Muscle layer of colon (tissue), 2 donors: ENCODE results near the gene QRICH2.

ENCODE experiments used
- H3K27ac ChIP-seq: one replicate; pipeline ENCODE4 v1.7.0; 2013; ENCODE audit warnings: low read depth, mild to moderate bottlenecking, low read length, moderate library complexity
- H3K27me3 ChIP-seq, 2 donors: one replicate each; pipeline ENCODE4 v1.7.0; 2013; ENCODE audit warnings: low read length in 2 of 2, mild to moderate bottlenecking in 2 of 2; ENCODE audit not compliant: insufficient read depth in 2 of 2, control insufficient read depth in 1 of 2
- H3K36me3 ChIP-seq: one replicate; pipeline ENCODE4 v1.7.0; 2013; ENCODE audit warnings: mild to moderate bottlenecking, low read length; ENCODE audit not compliant: insufficient read depth
- H3K4me1 ChIP-seq: one replicate; pipeline ENCODE4 v1.7.0; 2013; ENCODE audit warnings: mild to moderate bottlenecking, low read length; ENCODE audit not compliant: insufficient read depth
- H3K4me3 ChIP-seq, 2 donors: one replicate each; pipeline ENCODE4 v1.7.0; 2013; ENCODE audit warnings: low read length in 2 of 2, low read depth in 1 of 2, mild to moderate bottlenecking in 1 of 2, moderate library complexity in 1 of 2
- H3K9ac ChIP-seq: one replicate; pipeline ENCODE4 v1.7.0; 2013; ENCODE audit warnings: low read length
- H3K9me3 ChIP-seq: one replicate; pipeline ENCODE4 v1.7.0; 2013; ENCODE audit warnings: mild to moderate bottlenecking, low read length
- donor health status: abdominal sarcoma.
- donor health status: Adenocarcinoma of cecum.

The QRICH2 gene

GRCh38 chr17:76345377-76345974, 37.4 kb upstream of the QRICH2 start:
- Histone ChIP-seq H3K9ac (no peak overlapping the region), H3K9me3 (no peaks in the 10 kb centered on the region), H3K4me3 (no peak overlapping the region), H3K36me3 (peaks cover 19% of the 10 kb centered on the region), H3K4me1 (no peaks in the 10 kb centered on the region), H3K27me3 (no peaks in the 10 kb centered on the region), H3K27ac (no peak overlapping the region)

- no peak overlapping the region for H3K9ac ChIP-seq
- H3K4me1 ChIP-seq, result no peaks in the 10 kb centered on the region
- H3K4me3 ChIP-seq, result no peak overlapping the region
- H3K36me3 ChIP-seq, result peaks cover 19% of the 10 kb centered on the region
- H3K27ac ChIP-seq, result no peak overlapping the region
- no peaks in the 10 kb centered on the region for H3K27me3 ChIP-seq
- H3K9me3 ChIP-seq, result no peaks in the 10 kb centered on the region
These were observed 35.0 kb upstream of the QRICH2 start for GRCh38 chr17:76343106-76343505.

- Histone ChIP-seq H3K36me3 (peaks cover 15% of the 10 kb centered on the region), H3K9me3 (no peaks in the 10 kb centered on the region), H3K27me3 (no peaks in the 10 kb centered on the region), H3K9ac (no peak overlapping the region), H3K4me3 (no peak overlapping the region), H3K27ac (no peak overlapping the region), H3K4me1 (no peaks in the 10 kb centered on the region)
These were observed 33.2 kb upstream of the QRICH2 start for GRCh38 chr17:76341301-76341700.

- Histone ChIP-seq H3K27ac (no peak overlapping the region), H3K9me3 (no peaks in the 10 kb centered on the region)
These were observed 29.3 kb upstream of the QRICH2 start for GRCh38 chr17:76337413-76337777.

GRCh38 chr17:76336756-76337412, 28.8 kb upstream of the QRICH2 start:
- H3K27ac ChIP-seq, result no peak overlapping the region
- H3K4me3 ChIP-seq, result no peak overlapping the region
- H3K9me3 ChIP-seq, result no peaks in the 10 kb centered on the region
- no peaks in the 10 kb centered on the region for H3K4me1 ChIP-seq
- no peak overlapping the region for H3K9ac ChIP-seq
- H3K27me3 ChIP-seq, result no peaks in the 10 kb centered on the region
- H3K36me3 ChIP-seq, result no peaks in the 10 kb centered on the region

More at GRCh38 chr17:76337413-76337777, 29.3 kb upstream of the QRICH2 start:
- Histone ChIP-seq H3K4me3 (no peak overlapping the region), H3K27me3 (no peaks in the 10 kb centered on the region), H3K36me3 (no peaks in the 10 kb centered on the region), H3K4me1 (no peaks in the 10 kb centered on the region), H3K9ac (no peak overlapping the region)

- Histone ChIP-seq H3K4me3 (no peak overlapping the region), H3K4me1 (no peaks in the 10 kb centered on the region), H3K9ac (no peak overlapping the region), H3K27ac (no peak overlapping the region), H3K9me3 (no peaks in the 10 kb centered on the region), H3K27me3 (no peaks in the 10 kb centered on the region), H3K36me3 (no peaks in the 10 kb centered on the region)
These were observed 27.8 kb upstream of the QRICH2 start for GRCh38 chr17:76335716-76336381.

DNA sequence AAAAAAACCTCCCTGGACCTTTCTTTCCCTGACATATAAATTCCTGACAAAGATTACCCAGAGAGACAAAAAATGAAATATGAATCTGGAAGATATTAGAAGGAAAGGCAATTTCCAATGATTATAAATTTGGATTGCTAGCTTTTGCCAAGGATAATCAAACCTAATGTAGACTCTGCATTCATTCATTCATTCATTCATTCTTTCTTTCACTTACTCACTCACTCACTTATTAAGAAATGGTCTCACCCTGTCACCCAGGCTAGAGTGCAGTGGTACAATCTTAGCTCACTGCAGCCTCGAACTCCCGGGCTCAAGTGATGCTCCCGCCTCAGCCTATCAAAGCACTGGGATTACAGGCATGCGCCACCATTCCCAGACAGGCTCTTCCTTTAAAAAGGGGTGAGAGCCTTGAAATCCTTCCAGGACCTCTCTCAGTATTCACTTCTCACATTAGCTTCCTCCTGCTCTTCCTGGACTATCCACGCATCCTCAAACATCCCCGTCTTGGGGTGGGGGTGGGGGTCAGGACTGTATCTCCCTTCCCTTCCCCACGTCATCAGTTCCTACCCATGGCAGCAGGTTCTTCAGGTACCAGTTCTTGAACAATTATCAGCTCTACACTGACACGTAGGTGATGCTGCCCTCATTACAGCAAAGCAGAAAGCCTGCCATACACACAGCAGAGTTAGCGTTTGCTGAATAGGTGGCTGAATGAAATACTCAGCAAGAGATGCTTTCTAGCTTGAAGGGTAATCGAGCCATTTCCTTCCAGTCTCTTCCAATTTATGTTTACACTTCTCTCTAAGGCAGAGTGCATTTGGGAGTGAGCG, 25.8 kb upstream of the QRICH2 start:
- Histone ChIP-seq H3K36me3 (peaks cover 15% of the 10 kb centered on the region), H3K9ac (no peak overlapping the region), H3K27ac (no peak overlapping the region), H3K27me3 (no peaks in the 10 kb centered on the region), H3K9me3 (no peaks in the 10 kb centered on the region), H3K4me3 (no peak overlapping the region), H3K4me1 (no peaks in the 10 kb centered on the region)

DNA sequence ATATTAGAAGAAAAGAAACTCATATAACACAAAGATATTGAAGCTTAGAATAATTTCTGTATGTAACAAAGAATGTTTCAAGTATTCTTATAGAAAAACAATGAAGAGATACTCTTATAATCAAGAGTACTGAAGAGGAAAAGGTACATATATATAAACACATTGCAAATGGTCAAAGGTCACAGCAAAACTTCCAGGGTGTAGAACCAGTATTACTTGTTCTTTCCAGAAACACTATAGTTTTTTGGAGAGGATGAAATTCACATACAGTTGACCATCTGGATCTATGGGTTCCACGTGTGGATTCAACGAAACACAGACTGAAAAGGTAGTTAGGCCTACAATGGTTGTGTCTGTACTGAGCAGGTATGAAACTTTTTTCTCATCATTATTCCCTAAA, 23.0 kb upstream of the QRICH2 start:
- Histone ChIP-seq H3K27me3 (no peaks in the 10 kb centered on the region), H3K9ac (no peak overlapping the region), H3K4me1 (no peaks in the 10 kb centered on the region), H3K27ac (no peak overlapping the region), H3K4me3 (no peak overlapping the region), H3K36me3 (peaks cover 22% of the 10 kb centered on the region), H3K9me3 (no peaks in the 10 kb centered on the region)

DNA sequence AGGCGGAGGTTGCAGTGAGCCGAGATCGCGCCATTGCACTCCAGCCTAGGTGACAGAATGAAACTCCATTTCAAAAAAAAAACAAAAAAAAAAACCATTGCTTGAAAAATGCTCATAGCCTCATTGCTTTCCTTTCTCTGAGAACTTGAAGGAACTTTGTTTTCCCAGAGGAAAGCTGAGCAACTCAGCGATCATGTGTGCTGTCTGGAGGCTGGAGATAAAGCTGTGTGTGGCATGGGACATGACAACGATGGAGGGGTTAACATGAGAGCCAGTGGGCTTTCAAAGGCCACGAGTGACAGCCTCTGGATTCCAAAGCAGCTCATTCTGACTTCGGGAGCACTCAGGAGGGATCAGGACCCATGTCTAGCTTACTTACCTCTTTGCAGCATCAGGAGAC, 21.6 kb upstream of the QRICH2 start:
- Histone ChIP-seq H3K9ac (no peak overlapping the region), H3K9me3 (no peaks in the 10 kb centered on the region), H3K27me3 (no peaks in the 10 kb centered on the region), H3K36me3 (peaks cover 22% of the 10 kb centered on the region), H3K4me3 (no peak overlapping the region), H3K4me1 (no peaks in the 10 kb centered on the region), H3K27ac (no peak overlapping the region)

GRCh38 chr17:76327696-76328095, 19.6 kb upstream of the QRICH2 start:
- H3K36me3 ChIP-seq, result peaks cover 31% of the 10 kb centered on the region
- H3K27me3 ChIP-seq, result no peaks in the 10 kb centered on the region
- no peak overlapping the region for H3K27ac ChIP-seq
- H3K4me3 ChIP-seq, result no peak overlapping the region
- no peaks in the 10 kb centered on the region for H3K4me1 ChIP-seq
- no peaks in the 10 kb centered on the region for H3K9me3 ChIP-seq
- no peak overlapping the region for H3K9ac ChIP-seq

DNA sequence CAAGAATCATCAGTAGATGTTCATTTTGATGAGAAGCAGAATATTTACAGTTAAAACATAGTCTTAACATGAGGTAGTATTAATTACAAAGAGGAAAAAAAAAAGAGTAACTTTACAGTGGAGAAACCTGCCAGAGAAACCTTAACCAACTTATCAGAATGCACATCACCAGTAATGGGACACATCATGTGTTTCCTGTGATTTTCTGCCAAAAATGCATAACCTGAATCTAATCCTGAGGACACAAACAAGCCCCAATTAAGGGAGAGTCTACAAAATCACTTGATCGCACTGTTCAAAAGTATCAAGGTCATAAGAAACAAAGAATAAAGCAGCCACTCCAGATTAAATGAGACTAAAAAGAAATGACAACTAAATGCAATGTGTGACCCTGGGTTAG, 18.2 kb upstream of the QRICH2 start:
- peaks cover 39% of the 10 kb centered on the region for H3K36me3 ChIP-seq
- H3K4me3 ChIP-seq, result no peak overlapping the region
- H3K27me3 ChIP-seq, result no peaks in the 10 kb centered on the region

More for the DNA sequence above, 18.2 kb upstream of the QRICH2 start:
- H3K27ac ChIP-seq, result no peak overlapping the region
- no peaks in the 10 kb centered on the region for H3K4me1 ChIP-seq
- no peaks in the 10 kb centered on the region for H3K9me3 ChIP-seq
- no peak overlapping the region for H3K9ac ChIP-seq
